ENCODE results near the gene SORCS1.

GRCh38 chr10:106980495-106981451 lies 183.7 kb downstream of the SORCS1 start:
- no peak for TF ChIP-seq CTCF (IDR thresholded peaks at IDR 0.05)
- TF ChIP-seq POLR2A (IDR thresholded peaks at IDR 0.05): no peak
